ENCODE results near the gene ACAD8. TPM values are rescaled to one million over a fixed set of nuclear protein-coding genes. Genes with fewer than 3 reads are reported as not detected.

ACAD8 gene
- total and polyA plus RNA-seq, 12 donors: 21.6 to 52.2 (median 38.7) TPM

DNA sequence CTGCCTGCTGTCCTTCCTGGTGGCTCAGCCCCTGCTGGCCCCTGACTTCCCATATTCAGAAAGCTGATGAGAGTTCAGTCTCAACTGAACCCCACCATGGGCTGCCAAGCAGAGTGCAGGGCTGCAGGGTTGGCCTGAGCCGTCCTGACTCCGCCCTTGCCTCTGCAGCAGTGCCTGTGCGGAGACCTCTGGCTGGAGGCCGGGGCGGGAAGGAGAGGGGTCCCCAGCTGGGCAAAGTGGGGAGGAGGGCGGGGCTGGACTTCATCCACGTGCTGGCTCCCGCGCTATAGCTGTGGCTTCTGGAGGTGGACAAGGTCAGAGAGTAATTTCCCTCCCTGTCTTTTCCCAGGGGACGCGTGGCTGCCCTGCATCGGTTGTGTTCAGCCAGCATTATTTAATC lies 36.4 kb downstream of the ACAD8 start:
- Histone ChIP-seq H3K4me1 (no peaks in the 10 kb centered on the region), H3K4me3 (no peak overlapping the region), H3K9me3 (no peaks in the 10 kb centered on the region), H3K27ac (no peak overlapping the region), H3K27me3 (peaks cover 0 to 7% (median 0%) of the 10 kb centered on the region in 7 donors), H3K36me3 (no peaks in the 10 kb centered on the region)
- peak in 6 of 8 donors; percentile 19 to 48 (median 26) for ATAC-seq
- 37 to 40% methylated on average over 12 of the region's 12 CpGs for WGBS, 2 donors
- TF ChIP-seq, protein P1, sequence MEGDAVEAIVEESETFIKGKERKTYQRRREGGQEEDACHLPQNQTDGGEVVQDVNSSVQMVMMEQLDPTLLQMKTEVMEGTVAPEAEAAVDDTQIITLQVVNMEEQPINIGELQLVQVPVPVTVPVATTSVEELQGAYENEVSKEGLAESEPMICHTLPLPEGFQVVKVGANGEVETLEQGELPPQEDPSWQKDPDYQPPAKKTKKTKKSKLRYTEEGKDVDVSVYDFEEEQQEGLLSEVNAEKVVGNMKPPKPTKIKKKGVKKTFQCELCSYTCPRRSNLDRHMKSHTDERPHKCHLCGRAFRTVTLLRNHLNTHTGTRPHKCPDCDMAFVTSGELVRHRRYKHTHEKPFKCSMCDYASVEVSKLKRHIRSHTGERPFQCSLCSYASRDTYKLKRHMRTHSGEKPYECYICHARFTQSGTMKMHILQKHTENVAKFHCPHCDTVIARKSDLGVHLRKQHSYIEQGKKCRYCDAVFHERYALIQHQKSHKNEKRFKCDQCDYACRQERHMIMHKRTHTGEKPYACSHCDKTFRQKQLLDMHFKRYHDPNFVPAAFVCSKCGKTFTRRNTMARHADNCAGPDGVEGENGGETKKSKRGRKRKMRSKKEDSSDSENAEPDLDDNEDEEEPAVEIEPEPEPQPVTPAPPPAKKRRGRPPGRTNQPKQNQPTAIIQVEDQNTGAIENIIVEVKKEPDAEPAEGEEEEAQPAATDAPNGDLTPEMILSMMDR (IDR thresholded peaks at IDR 0.05): no peak
- intact Hi-C loops (cut with DNase I): no loop called here
- DNase-seq: no peak

DNA sequence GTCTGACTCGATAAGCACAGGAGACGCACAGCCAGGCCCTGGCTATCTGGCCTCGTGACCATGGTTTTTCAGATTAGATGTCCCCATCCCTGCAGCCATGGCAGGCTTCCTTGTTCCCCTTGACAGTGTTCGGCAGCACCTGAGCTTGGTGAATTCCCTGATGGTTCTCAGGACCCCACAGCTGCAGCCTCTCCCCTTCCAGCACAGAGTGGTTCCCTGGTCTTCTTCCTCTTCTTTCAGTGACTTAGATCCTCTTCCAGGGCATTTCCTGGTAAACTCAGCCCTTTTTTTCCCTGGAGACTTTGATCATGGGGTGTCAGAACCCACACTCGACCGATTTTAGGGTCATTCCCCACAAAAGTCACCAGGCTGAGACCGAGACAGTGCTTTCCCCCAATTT lies 37.3 kb downstream of the ACAD8 start:
- Histone ChIP-seq H3K27me3 (peaks cover 0 to 8% (median 0%) of the 10 kb centered on the region in 7 donors), H3K36me3 (no peaks in the 10 kb centered on the region), H3K27ac (no peak overlapping the region), H3K4me1 (no peaks in the 10 kb centered on the region), H3K4me3 (no peak overlapping the region), H3K9me3 (no peaks in the 10 kb centered on the region)
- intact Hi-C loops (cut with DNase I): no loop called here
- DNase-seq: no peak
- ATAC-seq: no peak
- 79 to 82% methylated on average over 7 of the region's 7 CpGs for WGBS, 2 donors
- TF ChIP-seq, protein P1 (IDR thresholded peaks at IDR 0.05): no peak

DNA sequence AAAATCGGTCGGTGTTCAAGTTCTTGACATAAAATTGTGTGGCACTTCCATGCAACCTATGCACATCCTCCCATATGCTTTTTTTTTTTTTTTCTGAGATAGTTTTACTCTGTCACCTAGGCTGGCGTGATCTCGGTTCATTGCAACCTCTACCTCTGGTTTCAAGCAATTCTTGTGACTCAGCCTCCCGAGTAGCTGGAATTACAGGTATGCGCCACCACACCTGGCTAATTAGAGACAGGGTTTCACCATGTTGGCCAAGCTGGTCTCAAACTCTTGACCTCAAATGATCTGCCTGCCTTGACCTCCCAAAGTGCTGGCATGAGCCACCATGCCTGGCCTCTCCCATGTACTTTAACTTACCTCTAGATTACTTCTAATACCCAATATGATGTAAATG lies 37.8 kb downstream of the ACAD8 start:
- TF ChIP-seq, protein P1 (IDR thresholded peaks at IDR 0.05): no peak
- Histone ChIP-seq H3K27ac (no peak overlapping the region), H3K4me3 (no peak overlapping the region), H3K36me3 (no peaks in the 10 kb centered on the region), H3K9me3 (no peaks in the 10 kb centered on the region), H3K4me1 (no peaks in the 10 kb centered on the region), H3K27me3 (peaks cover 0 to 8% (median 0%) of the 10 kb centered on the region in 7 donors)
- DNase-seq (no peak), ATAC-seq (no peak)
- intact Hi-C loops (cut with DNase I): no loop called here
- WGBS, 2 donors: 77 to 97% methylated on average over 6 of the region's 6 CpGs

DNA sequence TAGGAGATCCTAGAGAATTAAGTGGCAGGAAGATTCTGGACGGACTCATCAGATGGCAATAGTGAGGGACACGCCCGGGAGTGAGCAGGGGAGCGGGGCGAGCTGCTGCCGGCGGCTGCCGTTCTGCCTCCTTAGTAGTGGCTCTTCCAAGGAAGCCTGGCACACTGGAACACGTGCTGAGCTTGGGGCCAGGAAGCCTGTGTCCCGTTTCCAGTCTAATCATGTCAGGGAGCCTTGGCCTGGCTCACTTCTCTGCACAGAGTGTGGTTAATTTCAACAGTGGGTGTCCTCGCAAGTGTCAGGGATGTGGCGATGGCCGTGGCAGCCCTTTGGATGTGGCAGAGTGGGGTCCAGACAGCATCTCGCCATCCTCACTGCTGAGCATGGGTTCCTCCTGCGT lies 39.3 kb downstream of the ACAD8 start:
- H3K27me3 ChIP-seq: peaks cover 0 to 8% (median 0%) of the 10 kb centered on the region in 7 donors
- intact Hi-C loops (cut with DNase I): no loop called here
- WGBS, 2 donors: 73 to 89% methylated on average over 15 of the region's 15 CpGs
- no peak overlapping the region for H3K27ac ChIP-seq
- TF ChIP-seq, protein P1 (IDR thresholded peaks at IDR 0.05): no peak
- H3K36me3 ChIP-seq: no peaks in the 10 kb centered on the region
- H3K4me1 ChIP-seq: no peaks in the 10 kb centered on the region
- ATAC-seq: no peak
- H3K9me3 ChIP-seq: no peaks in the 10 kb centered on the region
- DNase-seq: no peak
- H3K4me3 ChIP-seq: no peak overlapping the region
